OCI-LY7 (cell line): ENCODE results near the gene TPRG1. TPM values are rescaled to one million over a fixed set of nuclear protein-coding genes. Genes with fewer than 3 reads are reported as not detected.

Experiments used
- BruUV-seq: library from RNA; stranded (reverse); fragments of 400-500 nt; replicated peaks from 2 replicates; lab custom pipeline; 2021; lab: Mats Ljungman, UMichigan
- CTCF ChIA-PET: fragments of 300-600 bp; sonication (Branson Sonifier 250); formaldehyde crosslinking; loops from one replicate; lab custom pipeline; 2022; ENCODE audit warnings: antibody characterized with exemption; ENCODE audit not compliant: unreplicated experiment; lab: Charles Lee
- POLR2A ChIA-PET: fragments of 300-600 bp; sonication (Branson Sonifier 250); formaldehyde crosslinking; loops from one replicate; lab custom pipeline; 2022; ENCODE audit warnings: antibody characterized with exemption; lab: Charles Lee
- DNase-seq: peaks from one replicate; pipeline ENCODE4 v3.0.0-alpha.2; 2015; ENCODE audit warnings: low spot score
- H2AFZ ChIP-seq: fragments of 200-600 bp; sonication (generic), shearing (Covaris generic); 2 replicates; pipeline ENCODE4 v1.6.1; 2014; ENCODE audit warnings: mild to moderate bottlenecking, antibody characterized with exemption, low read length, moderate library complexity
- H3K27ac ChIP-seq: fragments of 200-600 bp; sonication (generic); 2 replicates; pipeline ENCODE4 v1.5.1; 2014; ENCODE audit warnings: mixed run types, low read depth, mild to moderate bottlenecking, moderate library complexity, low read length, inconsistent platforms; ENCODE audit not compliant: poor library complexity, severe bottlenecking
- H3K36me3 ChIP-seq: fragments of 200-600 bp; sonication (generic); 2 replicates; pipeline ENCODE4 v1.6.1; 2014; ENCODE audit warnings: mild to moderate bottlenecking, antibody characterized with exemption, low read length, moderate library complexity, mixed read lengths; ENCODE audit not compliant: insufficient read depth
- H3K4me1 ChIP-seq: fragments of 200-600 bp; sonication (generic); 2 replicates; pipeline ENCODE4 v1.5.1; 2014; ENCODE audit warnings: mild to moderate bottlenecking, low read length; ENCODE audit not compliant: insufficient read depth, poor library complexity, severe bottlenecking
- H3K4me2 ChIP-seq: fragments of 200-600 bp; sonication (generic); 2 replicates; pipeline ENCODE4 v1.6.1; 2014; ENCODE audit warnings: mild to moderate bottlenecking, low read length
- H3K4me3 ChIP-seq: fragments of 200-600 bp; sonication (generic); 2 replicates; pipeline ENCODE4 v1.5.1; 2014; ENCODE audit warnings: mild to moderate bottlenecking, low read depth, low read length; ENCODE audit not compliant: poor library complexity, severe bottlenecking
- H3K79me2 ChIP-seq: fragments of 200-600 bp; sonication (generic); 2 replicates; pipeline ENCODE4 v1.6.1; 2016; ENCODE audit warnings: low read depth, mild to moderate bottlenecking, low read length, moderate library complexity, mixed read lengths; ENCODE audit not compliant: insufficient read depth
- H3K9me2 ChIP-seq: fragments of 200-600 bp; sonication (generic); 2 replicates; pipeline ENCODE4 v1.6.1; 2016; ENCODE audit warnings: mild to moderate bottlenecking, low read length, mixed read lengths; ENCODE audit not compliant: insufficient read depth
- H3K9me3 ChIP-seq: fragments of 200-600 bp; sonication (generic); 2 replicates; pipeline ENCODE4 v1.6.1; 2014; ENCODE audit warnings: mild to moderate bottlenecking, mixed run types, low read length, mixed read lengths
- H4K20me1 ChIP-seq: fragments of 200-600 bp; sonication (generic); 2 replicates; pipeline ENCODE4 v1.6.1; 2014; ENCODE audit warnings: mild to moderate bottlenecking, antibody characterized with exemption, low read length, moderate library complexity, mixed read lengths; ENCODE audit not compliant: insufficient read depth
- EZH2phosphoT487 ChIP-seq: fragments of 200-600 bp; sonication (generic); IDR thresholded peaks from 2 replicates; pipeline ENCODE4 v1.6.1; 2018; ENCODE audit warnings: low read depth, borderline replicate concordance, mild to moderate bottlenecking, mixed run types, antibody characterized with exemption, low read length, moderate library complexity, mixed read lengths
- intact Hi-C: fragments of 100-400 bp; cut with micrococcal nuclease; formaldehyde crosslinking; loops from one replicate; pipeline ENCODE4 v1.10.0; 2022; ENCODE audit not compliant: unreplicated experiment
- total RNA-seq, 2 experiments: library from RNA; depleted of rRNA in 1 of 2; stranded (reverse); fragments of >200 nt in 1 of 2; shearing (Covaris generic) in 1 of 2; gene quantifications; 2 replicates each; pipeline ENCODE4 v1.2.3, GENCODE V29; 2014 to 2022
- TF ChIP-seq, protein P1 (sequence below): fragments of 200-600 bp; sonication (generic); conservative IDR thresholded peaks from 2 replicates; pipeline ENCODE4 v1.5.1; 2014; ENCODE audit warnings: mild to moderate bottlenecking, antibody characterized with exemption, low read length, moderate library complexity, mixed read lengths

Gene TPRG1
- total RNA-seq, 2 experiments from 2014 or later = 0.92 TPM; not detected in 1

DNA sequence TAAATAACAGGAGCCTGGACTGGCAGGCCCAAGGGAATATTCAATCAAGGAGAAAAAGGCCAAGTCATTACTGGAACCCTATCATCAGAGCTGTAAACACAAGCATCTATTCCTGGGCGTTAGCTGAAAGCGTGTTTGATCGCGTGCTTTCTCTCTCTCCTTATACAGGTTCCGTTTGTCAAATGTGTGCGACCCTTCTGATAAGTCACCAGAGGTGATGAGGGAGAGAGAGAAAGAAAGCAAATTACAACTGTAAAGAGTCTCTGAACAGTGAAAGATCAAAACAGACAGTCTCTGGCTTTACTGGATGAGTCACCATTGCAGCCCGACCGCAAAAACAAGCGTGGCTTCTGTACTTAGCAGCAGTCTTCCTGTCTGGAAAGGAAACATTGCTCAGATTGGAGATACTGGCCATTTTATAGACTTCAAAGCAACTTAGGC is 39.5 kb upstream of the TPRG1 start:
- no peak for DNase-seq
- intact Hi-C loops = no loop called here
- Histone ChIP-seq H3K9me2 (no peaks in the 10 kb centered on the region), H2AFZ (no peak overlapping the region), H3K9me3 (no peaks in the 10 kb centered on the region), H3K4me3 (no peak overlapping the region), H3K79me2 (no peaks in the 10 kb centered on the region), H3K27ac (no peak overlapping the region), H3K4me2 (no peak overlapping the region), H3K36me3 (no peaks in the 10 kb centered on the region), H3K4me1 (no peaks in the 10 kb centered on the region), H4K20me1 (no peaks in the 10 kb centered on the region)
- TF ChIP-seq EZH2phosphoT487 = no peak
- TF ChIP-seq, protein P1, sequence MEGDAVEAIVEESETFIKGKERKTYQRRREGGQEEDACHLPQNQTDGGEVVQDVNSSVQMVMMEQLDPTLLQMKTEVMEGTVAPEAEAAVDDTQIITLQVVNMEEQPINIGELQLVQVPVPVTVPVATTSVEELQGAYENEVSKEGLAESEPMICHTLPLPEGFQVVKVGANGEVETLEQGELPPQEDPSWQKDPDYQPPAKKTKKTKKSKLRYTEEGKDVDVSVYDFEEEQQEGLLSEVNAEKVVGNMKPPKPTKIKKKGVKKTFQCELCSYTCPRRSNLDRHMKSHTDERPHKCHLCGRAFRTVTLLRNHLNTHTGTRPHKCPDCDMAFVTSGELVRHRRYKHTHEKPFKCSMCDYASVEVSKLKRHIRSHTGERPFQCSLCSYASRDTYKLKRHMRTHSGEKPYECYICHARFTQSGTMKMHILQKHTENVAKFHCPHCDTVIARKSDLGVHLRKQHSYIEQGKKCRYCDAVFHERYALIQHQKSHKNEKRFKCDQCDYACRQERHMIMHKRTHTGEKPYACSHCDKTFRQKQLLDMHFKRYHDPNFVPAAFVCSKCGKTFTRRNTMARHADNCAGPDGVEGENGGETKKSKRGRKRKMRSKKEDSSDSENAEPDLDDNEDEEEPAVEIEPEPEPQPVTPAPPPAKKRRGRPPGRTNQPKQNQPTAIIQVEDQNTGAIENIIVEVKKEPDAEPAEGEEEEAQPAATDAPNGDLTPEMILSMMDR = no peak
- ChIA-PET CTCF (no interaction called here), POLR2A (interaction anchor here (0.9 to 1.0 kb wide), 2 partner anchors 9 to 120 kb away, joined by 3 to 4 read pairs; no protein-coding TSS in a partner anchor)
- BruUV-seq = no TSS peak

DNA sequence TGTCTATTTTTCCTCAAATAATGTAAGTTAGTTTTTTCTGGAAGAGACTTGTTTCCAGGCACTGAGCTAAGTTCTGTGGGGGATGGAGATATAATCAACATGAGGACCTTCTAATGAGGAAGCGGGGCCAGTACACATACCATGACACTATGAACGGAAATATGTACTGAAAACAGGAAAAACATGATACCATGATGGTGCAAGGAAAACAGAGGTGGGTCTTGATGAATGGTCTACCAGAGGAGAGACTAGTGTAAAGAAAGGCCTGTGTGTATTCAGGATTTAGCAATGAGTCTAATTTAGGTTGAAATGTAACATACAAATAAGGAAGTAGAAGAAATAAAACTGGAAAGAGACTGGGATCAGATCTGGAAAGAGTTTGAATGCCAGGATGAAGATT is 38.9 kb upstream of the TPRG1 start:
- Histone ChIP-seq H3K27ac (no peak overlapping the region), H3K4me2 (no peak overlapping the region), H4K20me1 (no peaks in the 10 kb centered on the region), H2AFZ (no peak overlapping the region), H3K36me3 (no peaks in the 10 kb centered on the region), H3K4me1 (no peaks in the 10 kb centered on the region), H3K9me3 (no peaks in the 10 kb centered on the region), H3K4me3 (no peak overlapping the region), H3K79me2 (no peaks in the 10 kb centered on the region), H3K9me2 (no peaks in the 10 kb centered on the region)
- intact Hi-C loops = no loop called here
- POLR2A ChIA-PET = interaction anchor here (1.0 kb wide), 1 partner anchor 8 kb away, joined by 4 read pairs; no protein-coding TSS in a partner anchor
- CTCF ChIA-PET = no interaction called here
- no peak for TF ChIP-seq EZH2phosphoT487
- TF ChIP-seq, protein P1 = no peak
- DNase-seq = no peak
- no TSS peak for BruUV-seq

DNA sequence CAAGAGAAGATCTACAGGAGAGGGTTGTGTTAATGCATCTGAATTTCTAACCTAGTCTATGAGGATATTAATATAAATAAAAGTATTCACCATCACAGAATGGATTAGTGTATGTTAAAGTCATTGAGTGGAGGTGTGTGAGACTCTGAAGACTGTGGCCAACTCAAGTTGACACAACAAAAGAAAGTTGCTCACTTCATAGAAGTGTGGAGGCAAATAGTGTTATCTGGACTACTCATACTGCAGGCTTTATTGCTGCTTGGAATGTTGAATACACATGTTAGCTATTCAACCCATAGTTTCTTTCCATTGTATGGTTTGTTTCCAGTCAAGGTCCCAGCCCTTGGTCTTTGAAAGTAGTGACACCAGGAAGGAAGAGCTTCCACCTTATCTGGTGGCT is 38.0 kb upstream of the TPRG1 start:
- Histone ChIP-seq H3K27ac (no peak overlapping the region), H3K9me2 (no peaks in the 10 kb centered on the region)
- DNase-seq = no peak

More for the DNA sequence above, 38.0 kb upstream of the TPRG1 start:
- Histone ChIP-seq H3K4me2 (no peak overlapping the region), H3K4me3 (no peak overlapping the region), H3K36me3 (no peaks in the 10 kb centered on the region), H2AFZ (no peak overlapping the region), H3K4me1 (no peaks in the 10 kb centered on the region), H3K9me3 (no peaks in the 10 kb centered on the region), H3K79me2 (no peaks in the 10 kb centered on the region), H4K20me1 (no peaks in the 10 kb centered on the region)
- POLR2A ChIA-PET = no interaction called here
- no TSS peak for BruUV-seq
- CTCF ChIA-PET = no interaction called here
- intact Hi-C loops = no loop called here
- TF ChIP-seq, protein P1 = no peak
- TF ChIP-seq EZH2phosphoT487 = no peak
